SK-N-SH (cell line): ENCODE results near the gene POMGNT1. TPM values are rescaled to one million over a fixed set of nuclear protein-coding genes. Genes with fewer than 3 reads are reported as not detected.

Source experiments
- CTCF ChIA-PET: fragments of 300-600, 350-600 bp; formaldehyde crosslinking; extraction: SDS; loops from one replicate; lab custom pipeline; 2021; lab: Yijun Ruan, JAX
- POLR2A ChIA-PET: fragments of 350-600 bp; sonication (Branson Sonifier 250); formaldehyde crosslinking; extraction: SDS; loops from one replicate; lab custom pipeline; 2020; ENCODE audit warnings: antibody characterized with exemption, inconsistent platforms; lab: Yijun Ruan, JAX
- DNase-seq: peaks from one replicate; pipeline ENCODE4 v3.0.0; 2012
- H2AFZ ChIP-seq: fragments of 200-600 bp; sonication (generic); 2 replicates; pipeline ENCODE4 v1.8.1; 2016; ENCODE audit warnings: antibody characterized with exemption, mild to moderate bottlenecking, low read depth
- H3F3A ChIP-seq: fragments of 200-600 bp; sonication (generic); replicated peaks from 2 replicates; pipeline ENCODE3; 2016; ENCODE audit warnings: antibody characterized with exemption, mild to moderate bottlenecking; ENCODE audit not compliant: insufficient read depth
- H3K27ac ChIP-seq, 2 experiments: fragments of 200-500 bp in 1 of 2; fragments of 200-600 bp in 1 of 2; sonication (Bioruptor generic) in 1 of 2; sonication (generic), shearing (Covaris generic) in 1 of 2; 2 replicates each; pipeline versions ENCODE4 v1.5.1 to v1.6.1; 2014 to 2016; ENCODE audit warnings: low read depth in 2 of 2, inconsistent platforms in 1 of 2, low read length in 1 of 2, mild to moderate bottlenecking in 1 of 2, mixed read lengths in 1 of 2
- H3K27me3 ChIP-seq: fragments of 200-600 bp; sonication (generic), shearing (Covaris generic); 2 replicates; pipeline ENCODE4 v1.6.1; 2016; ENCODE audit warnings: mixed run types; ENCODE audit not compliant: insufficient read depth
- H3K36me3 ChIP-seq, 2 experiments: fragments of 200-500 bp in 1 of 2; fragments of 200-600 bp in 1 of 2; sonication (Bioruptor generic) in 1 of 2; sonication (generic) in 1 of 2; replicated peaks in 1 of 2; 2 replicates each; pipeline versions ENCODE3 to v1.5.1; 2014 to 2016; ENCODE audit warnings: low read length in 1 of 2, mild to moderate bottlenecking in 1 of 2; ENCODE audit not compliant: insufficient read depth in 2 of 2, control insufficient read depth in 1 of 2
- H3K4me1 ChIP-seq, 2 experiments: fragments of 200-500 bp in 1 of 2; fragments of 200-600 bp in 1 of 2; sonication (Bioruptor generic) in 1 of 2; sonication (generic), shearing (Covaris generic) in 1 of 2; 2 replicates each; pipeline versions ENCODE4 v1.5.1 to v1.6.1; 2014 to 2016; ENCODE audit warnings: low read depth in 1 of 2, low read length in 1 of 2, mixed run types in 1 of 2; ENCODE audit not compliant: insufficient read depth in 2 of 2, control insufficient read depth in 1 of 2
- H3K4me2 ChIP-seq: fragments of 200-600 bp; sonication (generic), shearing (Covaris generic); 2 replicates; pipeline ENCODE4 v1.6.1; 2017; ENCODE audit warnings: mixed run types
- H3K4me3 ChIP-seq, 2 experiments: fragments of 200-500 bp in 1 of 2; fragments of 200-600 bp in 1 of 2; sonication (Bioruptor generic) in 1 of 2; sonication (generic), shearing (Covaris generic) in 1 of 2; 2 replicates each; pipeline versions ENCODE4 v1.5.1 to v1.8.1; 2014 to 2016; ENCODE audit warnings: low read depth in 2 of 2, inconsistent platforms in 1 of 2, low read length in 1 of 2, mild to moderate bottlenecking in 1 of 2, mixed read lengths in 1 of 2, moderate library complexity in 1 of 2
- H3K79me2 ChIP-seq: fragments of 200-600 bp; sonication (generic); 2 replicates; pipeline ENCODE4 v1.8.1; 2017; ENCODE audit warnings: mild to moderate bottlenecking; ENCODE audit not compliant: insufficient read depth
- H3K9ac ChIP-seq: fragments of 200-600 bp; sonication (generic); 2 replicates; pipeline ENCODE4 v1.6.1; 2017; ENCODE audit warnings: mixed run types
- H3K9me2 ChIP-seq: fragments of 200-600 bp; sonication (generic); 2 replicates; pipeline ENCODE4 v1.6.1; 2017; ENCODE audit warnings: mixed run types
- H3K9me3 ChIP-seq: fragments of 200-600 bp; sonication (generic); 2 replicates; pipeline ENCODE4 v1.6.1; 2017; ENCODE audit warnings: mixed run types, mild to moderate bottlenecking, moderate library complexity
- H4K20me1 ChIP-seq: fragments of 200-600 bp; sonication (generic); 2 replicates; pipeline ENCODE4 v1.6.1; 2017; ENCODE audit warnings: mild to moderate bottlenecking, mixed run types; ENCODE audit not compliant: insufficient read depth
- CTCF ChIP-seq: fragments of 200-600 bp; sonication (generic); IDR thresholded peaks from 2 replicates; pipeline ENCODE4 v1.6.1; 2017; ENCODE audit warnings: antibody characterized with exemption, mild to moderate bottlenecking, moderate library complexity
- EP300 ChIP-seq, 2 experiments: IDR thresholded peaks; 2 replicates each; pipeline versions ENCODE4 v1.4.0 to v1.6.1; 2012; ENCODE audit warnings: borderline replicate concordance in 1 of 2, low read depth in 1 of 2, low read length in 1 of 2
- EZH2phosphoT487 ChIP-seq: fragments of 200-600 bp; sonication (generic); IDR thresholded peaks from 2 replicates; pipeline ENCODE4 v1.6.1; 2017; ENCODE audit warnings: low read depth, mixed run types, mild to moderate bottlenecking, antibody characterized with exemption, moderate library complexity, borderline replicate concordance
- FOSL2 ChIP-seq: IDR thresholded peaks from 2 replicates; pipeline ENCODE4 v1.4.0; 2012; ENCODE audit warnings: low read depth, mild to moderate bottlenecking, moderate library complexity, borderline replicate concordance
- GATA2 ChIP-seq: sonication (generic); formaldehyde crosslinking; IDR thresholded peaks from 2 replicates; pipeline ENCODE4 v1.5.0; 2020; ENCODE audit warnings: mild to moderate bottlenecking, missing genetic modification reagents
- JUND ChIP-seq: IDR thresholded peaks from 2 replicates; pipeline ENCODE4 v1.4.0; 2012
- MAX ChIP-seq: IDR thresholded peaks from 2 replicates; pipeline ENCODE4 v1.4.0; 2012; ENCODE audit warnings: low read depth
- MEF2A ChIP-seq: IDR thresholded peaks from 2 replicates; pipeline ENCODE4 v1.4.0; 2012; ENCODE audit warnings: low read depth, borderline replicate concordance
- NRF1 ChIP-seq: IDR thresholded peaks from 2 replicates; pipeline ENCODE4 v1.6.1; 2012; ENCODE audit warnings: low read depth, mild to moderate bottlenecking, low read length
- PBX3 ChIP-seq: IDR thresholded peaks from 2 replicates; pipeline ENCODE4; 2012
- POLR2AphosphoS5 ChIP-seq: IDR thresholded peaks from 2 replicates; pipeline ENCODE4 v1.6.1; 2012; ENCODE audit warnings: low read depth, low read length
- RAD21 ChIP-seq: IDR thresholded peaks from 2 replicates; pipeline ENCODE4 v1.6.1; 2012; ENCODE audit warnings: mild to moderate bottlenecking, low read length
- RFX5 ChIP-seq: IDR thresholded peaks from 2 replicates; pipeline ENCODE4 v1.6.1; 2012; ENCODE audit warnings: mild to moderate bottlenecking, improper control_type of control experiment, low read length
- RXRA ChIP-seq: IDR thresholded peaks from 2 replicates; pipeline ENCODE4 v1.4.0; 2012; ENCODE audit warnings: low read depth, mild to moderate bottlenecking, borderline replicate concordance
- SIN3A ChIP-seq: IDR thresholded peaks from 2 replicates; pipeline ENCODE4 v1.6.1; 2012; ENCODE audit warnings: low read depth, mild to moderate bottlenecking, low read length, moderate library complexity, borderline replicate concordance
- SMC3 ChIP-seq: IDR thresholded peaks from 2 replicates; pipeline ENCODE4 v1.6.1; 2012; ENCODE audit warnings: low read depth, low read length, improper control_type of control experiment
- TCF12 ChIP-seq: IDR thresholded peaks from 2 replicates; pipeline ENCODE4 v1.4.0; 2012
- WGBS: methylation state at CpG from one replicate; pipeline ENCODE4 v1.1.6; 2017; ENCODE audit warnings: low lambda C conversion rate; 5-methylcytosine and 5-hydroxymethylcytosine counted together
- polyA plus RNA-seq, 3 experiments: library from polyadenylated mRNA; depleted of rRNA; stranded (reverse); fragments of >200 nt; gene quantifications; 2 replicates each; pipeline ENCODE4 v1.2.3, GENCODE V29; 2012
- TF ChIP-seq, protein P1 (sequence below): IDR thresholded peaks from 2 replicates; pipeline ENCODE4 v1.4.0; 2012; ENCODE audit warnings: low read depth, borderline replicate concordance
- TF ChIP-seq, protein P2 (sequence below): fragments of 150-350 bp; IDR thresholded peaks from 2 replicates; pipeline ENCODE4 v1.6.1; 2016; ENCODE audit warnings: mild to moderate bottlenecking, low read depth, low read length

The POMGNT1 gene
- polyA plus RNA-seq, 1 of the 3 experiments (the other 2 are of a cell fraction), result 165 TPM

- no peaks in the 10 kb centered on the region for H3K27me3 ChIP-seq
- no peaks in the 10 kb centered on the region for H3K9me3 ChIP-seq
- H4K20me1 ChIP-seq, result no peaks in the 10 kb centered on the region
- H3K4me2 ChIP-seq, result no peak overlapping the region
- no peaks in the 10 kb centered on the region for H3K36me3 ChIP-seq
- peaks cover 3% of the 10 kb centered on the region for H3F3A ChIP-seq
- TF ChIP-seq, protein P1, sequence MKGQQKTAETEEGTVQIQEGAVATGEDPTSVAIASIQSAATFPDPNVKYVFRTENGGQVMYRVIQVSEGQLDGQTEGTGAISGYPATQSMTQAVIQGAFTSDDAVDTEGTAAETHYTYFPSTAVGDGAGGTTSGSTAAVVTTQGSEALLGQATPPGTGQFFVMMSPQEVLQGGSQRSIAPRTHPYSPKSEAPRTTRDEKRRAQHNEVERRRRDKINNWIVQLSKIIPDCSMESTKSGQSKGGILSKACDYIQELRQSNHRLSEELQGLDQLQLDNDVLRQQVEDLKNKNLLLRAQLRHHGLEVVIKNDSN, result no peak
- TF ChIP-seq SIN3A, result no peak
- TF ChIP-seq EP300 (IDR thresholded peaks at IDR 0.05; ENCODE audit: borderline replicate concordance in 1 of 2, low read depth in 1 of 2, low read length in 1 of 2), result no peak
- no peak for TF ChIP-seq NRF1
- TF ChIP-seq MAX, result no peak
- TF ChIP-seq JUND, result no peak
- TF ChIP-seq SMC3, result no peak
- no peak for TF ChIP-seq GATA2 (CRISPR knock-in tag)
- TF ChIP-seq RFX5, result no peak
- TF ChIP-seq RXRA, result no peak
- no peak for TF ChIP-seq CTCF
- TF ChIP-seq FOSL2, result no peak
- no peak for TF ChIP-seq POLR2AphosphoS5
- TF ChIP-seq EZH2phosphoT487, result no peak
- TF ChIP-seq TCF12, result no peak
- H3K27ac ChIP-seq, result no peak overlapping the region
- H3K4me3 ChIP-seq, result no peak overlapping the region
- CTCF ChIA-PET, result interaction anchor here (0.6 to 0.8 kb wide), 2 partner anchors 13 to 16 kb away, joined by 3 read pairs; no protein-coding TSS in a partner anchor
- H3K79me2 ChIP-seq, result no peaks in the 10 kb centered on the region
- H3K9ac ChIP-seq, result no peak overlapping the region
- WGBS, result 83% methylated on average over 2 of the region's 4 CpGs
- no peaks in the 10 kb centered on the region for H3K9me2 ChIP-seq
- no peak for DNase-seq
- no peaks in the 10 kb centered on the region; a peak in 1 of 4 replicates for H3K4me1 ChIP-seq
- no peak overlapping the region for H2AFZ ChIP-seq
- POLR2A ChIA-PET, result no interaction called here
These were observed 23.5 kb upstream of the POMGNT1 start for GRCh38 chr1:46221749-46222148.

DNA sequence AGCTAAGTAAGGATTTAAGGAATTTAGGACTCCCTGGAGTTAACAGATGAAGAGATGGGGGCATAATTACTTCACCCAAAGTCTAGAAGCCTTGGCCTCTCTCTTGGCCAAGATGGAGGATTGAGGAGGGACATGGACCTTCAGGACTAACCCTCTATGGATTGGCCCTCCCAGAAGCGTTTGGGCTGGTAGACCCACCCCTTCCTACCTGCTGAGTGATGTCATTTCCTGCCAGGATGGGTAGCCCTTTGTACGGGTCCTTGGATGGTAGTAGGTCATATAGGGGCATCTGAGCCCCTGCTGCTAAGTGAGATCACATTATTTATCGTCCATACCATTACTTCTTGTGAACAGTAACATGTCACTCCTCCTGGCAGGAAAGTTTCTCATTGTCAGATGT is 22.6 kb upstream of the POMGNT1 start:
- H3K4me3 ChIP-seq, result no peak overlapping the region
- POLR2A ChIA-PET, result no interaction called here
- H3F3A ChIP-seq, result peaks cover 3% of the 10 kb centered on the region
- no peak overlapping the region for H2AFZ ChIP-seq
- CTCF ChIA-PET, result no interaction called here
- no peaks in the 10 kb centered on the region for H3K27me3 ChIP-seq
- H3K4me1 ChIP-seq, result no peaks in the 10 kb centered on the region; a peak in 1 of 4 replicates
- H4K20me1 ChIP-seq, result no peaks in the 10 kb centered on the region
- WGBS, result 95% methylated on average over 3 of the region's 3 CpGs
- H3K27ac ChIP-seq, result no peak overlapping the region
- H3K9ac ChIP-seq, result no peak overlapping the region
- no peaks in the 10 kb centered on the region for H3K36me3 ChIP-seq
- no peak for DNase-seq
- no peaks in the 10 kb centered on the region for H3K79me2 ChIP-seq
- no peak overlapping the region for H3K4me2 ChIP-seq
- no peaks in the 10 kb centered on the region for H3K9me3 ChIP-seq
- no peaks in the 10 kb centered on the region for H3K9me2 ChIP-seq
- TF ChIP-seq, protein P2, sequence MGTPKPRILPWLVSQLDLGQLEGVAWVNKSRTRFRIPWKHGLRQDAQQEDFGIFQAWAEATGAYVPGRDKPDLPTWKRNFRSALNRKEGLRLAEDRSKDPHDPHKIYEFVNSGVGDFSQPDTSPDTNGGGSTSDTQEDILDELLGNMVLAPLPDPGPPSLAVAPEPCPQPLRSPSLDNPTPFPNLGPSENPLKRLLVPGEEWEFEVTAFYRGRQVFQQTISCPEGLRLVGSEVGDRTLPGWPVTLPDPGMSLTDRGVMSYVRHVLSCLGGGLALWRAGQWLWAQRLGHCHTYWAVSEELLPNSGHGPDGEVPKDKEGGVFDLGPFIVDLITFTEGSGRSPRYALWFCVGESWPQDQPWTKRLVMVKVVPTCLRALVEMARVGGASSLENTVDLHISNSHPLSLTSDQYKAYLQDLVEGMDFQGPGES, result no peak
- no peak for TF ChIP-seq RAD21
- no peak for TF ChIP-seq FOSL2
- TF ChIP-seq GATA2 (CRISPR knock-in tag), result no peak
- TF ChIP-seq RXRA, result no peak
- TF ChIP-seq JUND, result no peak
- no peak for TF ChIP-seq PBX3
- no peak for TF ChIP-seq MEF2A
- TF ChIP-seq, protein P1, result no peak
- TF ChIP-seq POLR2AphosphoS5, result no peak
